ENCODE measurements around the gene CAPN1. TPM values are rescaled to one million over a fixed set of nuclear protein-coding genes. Genes with fewer than 3 reads are reported as not detected.
A peak's percentile ranks its signal among the peaks of the same experiment; 100 is the strongest.
"Not testable (repeated sequence)": the region's sequence is repeated elsewhere in the genome, so short reads cannot be mapped to it uniquely, and the experiment has no call there.

The CAPN1 gene
- total RNA-seq, 1 donor from 2014 or later, result 151 TPM

GRCh38 chr11:65217441-65218423, 36.0 kb downstream of the CAPN1 start:
- DNase-seq (ENCODE audit: low read depth, low spot score), result no peak

GRCh38 chr11:65218446-65218845, 36.7 kb downstream of the CAPN1 start:
- DNase-seq (ENCODE audit: low read depth, low spot score), result no peak

- DNase-seq (ENCODE audit: low read depth, low spot score), result no peak
These were observed 38.1 kb downstream of the CAPN1 start for GRCh38 chr11:65219930-65220213.

GRCh38 chr11:65221026-65221425, 39.3 kb downstream of the CAPN1 start:
- DNase-seq (ENCODE audit: low read depth, low spot score), result no peak

GRCh38 chr11:65223011-65223410, 41.3 kb downstream of the CAPN1 start:
- DNase-seq (ENCODE audit: low read depth, low spot score), result no peak

- peak; percentile 32 for DNase-seq (ENCODE audit: low read depth, low spot score)
These were observed 43.2 kb downstream of the CAPN1 start for GRCh38 chr11:65224930-65225278.

- DNase-seq (ENCODE audit: low read depth, low spot score), result no peak
These were observed 43.8 kb downstream of the CAPN1 start for GRCh38 chr11:65225279-65226102.

GRCh38 chr11:65226103-65226442, 44.3 kb downstream of the CAPN1 start:
- no peak for DNase-seq (ENCODE audit: low read depth, low spot score)

GRCh38 chr11:65227879-65228278, 46.2 kb downstream of the CAPN1 start:
- DNase-seq (ENCODE audit: low read depth, low spot score), result no peak

- no peak for DNase-seq (ENCODE audit: low read depth, low spot score)
These were observed 54.7 kb downstream of the CAPN1 start for GRCh38 chr11:65236194-65237059.

GRCh38 chr11:65238302-65238701, 56.6 kb downstream of the CAPN1 start:
- not testable (repeated sequence) for DNase-seq (ENCODE audit: low read depth, low spot score)

GRCh38 chr11:65241134-65241533, 59.4 kb downstream of the CAPN1 start:
- no peak for DNase-seq (ENCODE audit: low read depth, low spot score)

GRCh38 chr11:65241692-65242091, 60.0 kb downstream of the CAPN1 start:
- no peak for DNase-seq (ENCODE audit: low read depth, low spot score)

GRCh38 chr11:65242389-65242788, 60.7 kb downstream of the CAPN1 start:
- no peak for DNase-seq (ENCODE audit: low read depth, low spot score)

GRCh38 chr11:65243797-65244196, 62.1 kb downstream of the CAPN1 start:
- DNase-seq (ENCODE audit: low read depth, low spot score), result no peak

- not testable (repeated sequence) for DNase-seq (ENCODE audit: low read depth, low spot score)
These were observed 63.3 kb downstream of the CAPN1 start for GRCh38 chr11:65245046-65245445.

GRCh38 chr11:65246506-65246905, 64.8 kb downstream of the CAPN1 start:
- no peak for DNase-seq (ENCODE audit: low read depth, low spot score)

GRCh38 chr11:65248184-65248710, 66.5 kb downstream of the CAPN1 start:
- not testable (repeated sequence) for DNase-seq (ENCODE audit: low read depth, low spot score)

GRCh38 chr11:65251476-65251875, 69.7 kb downstream of the CAPN1 start:
- DNase-seq (ENCODE audit: low read depth, low spot score), result no peak

GRCh38 chr11:65254724-65255123, 73.0 kb downstream of the CAPN1 start:
- no peak for DNase-seq (ENCODE audit: low read depth, low spot score)

- no peak for DNase-seq (ENCODE audit: low read depth, low spot score)
These were observed 77.3 kb downstream of the CAPN1 start for GRCh38 chr11:65258988-65259387.
